Activated gamma-delta T cell treated with anti-CD3 and anti-CD28 coated beads, Interleukin-2, amount 50 U/mL, for 16 hours (primary cell): ENCODE data around the gene SPRED1.

Source experiments
- DNase-seq: peaks from one replicate; pipeline ENCODE4 v3.0.0-alpha.2; 2020; ENCODE audit warnings: low read depth

The SPRED1 gene

DNA sequence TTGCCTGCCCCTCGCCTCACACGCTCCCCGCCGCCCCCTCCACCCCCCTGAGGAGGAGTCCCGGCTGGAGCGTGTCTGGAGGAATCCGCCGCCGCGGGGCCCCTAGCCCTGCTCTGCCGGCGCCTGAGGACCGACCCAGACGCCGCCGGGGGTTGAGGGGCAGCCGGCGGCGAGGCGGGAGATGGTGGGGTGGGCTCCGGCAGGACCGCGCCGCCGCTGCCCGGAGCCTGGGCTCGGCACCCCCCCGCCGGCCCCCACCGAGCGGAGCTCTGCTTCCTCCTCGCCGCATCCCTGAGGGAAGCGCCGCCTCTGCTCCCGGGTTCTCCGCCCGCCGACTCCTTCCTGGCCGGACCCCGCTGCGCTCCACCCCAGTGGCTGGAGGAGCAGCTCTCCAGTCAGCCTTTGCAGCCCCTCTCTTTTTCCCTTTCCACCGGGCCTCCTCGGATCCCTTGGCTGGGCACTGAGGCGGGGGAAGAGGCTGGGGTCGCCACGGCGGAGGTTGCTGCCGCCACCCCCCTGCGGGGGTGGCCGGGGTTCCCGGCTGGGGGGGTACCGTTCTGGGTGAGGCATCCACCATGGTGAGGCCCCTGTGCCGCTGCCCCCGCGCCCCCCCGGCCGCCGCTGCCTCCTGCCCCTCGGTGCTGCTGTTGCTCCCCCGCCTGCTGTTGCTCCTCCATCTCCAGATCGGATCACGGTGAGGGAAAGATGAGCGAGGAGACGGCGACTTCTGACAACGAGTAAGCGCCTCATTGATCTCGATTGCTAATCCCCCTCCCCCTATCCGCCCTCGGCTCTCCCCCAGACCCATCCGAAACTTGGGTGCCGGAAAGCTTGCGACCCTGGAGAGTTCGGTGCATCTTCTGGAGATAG lies at the start of gene SPRED1:
Gene SPRED1, plus strand, starts transcription at position 356 of the 870 bp plus-strand sequence. Its CDS starts 350 bp downstream, at position 706.
- peak; percentile 1 for DNase-seq

DNA sequence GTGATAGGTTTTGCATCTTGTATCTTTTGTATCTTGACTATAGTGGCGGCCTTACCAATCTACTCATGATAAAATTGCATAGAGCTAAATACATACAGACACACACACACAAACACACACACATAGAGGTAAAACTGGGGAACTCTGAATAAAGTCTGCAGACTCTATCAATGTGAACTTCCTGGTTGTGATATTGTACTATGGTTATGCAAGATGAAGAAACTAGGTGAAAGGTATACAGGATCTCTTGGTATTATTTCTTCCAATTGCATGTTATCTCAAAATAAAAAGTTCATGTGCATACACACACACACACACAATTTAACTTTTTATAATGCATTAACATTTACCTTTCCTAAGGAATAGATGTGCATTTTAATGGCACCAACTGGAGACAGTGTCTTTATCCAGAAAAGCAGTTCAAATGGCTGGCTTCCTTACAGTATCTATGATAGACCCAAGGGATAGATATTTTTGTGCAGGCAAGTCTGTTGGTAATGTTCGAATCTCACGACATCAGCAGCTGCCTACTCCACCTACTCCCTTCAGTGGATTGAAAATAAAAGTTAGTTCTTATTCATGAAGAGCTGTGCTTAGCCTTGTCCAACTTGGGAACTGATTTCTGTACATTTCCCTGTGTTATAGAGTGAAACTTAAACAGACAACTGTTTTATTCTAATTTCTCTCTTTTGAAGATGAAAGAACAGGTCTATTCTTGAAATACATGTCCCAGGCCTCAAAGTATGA lies 46.9 kb upstream of the SPRED1 start:
- DNase-seq: no peak

DNA sequence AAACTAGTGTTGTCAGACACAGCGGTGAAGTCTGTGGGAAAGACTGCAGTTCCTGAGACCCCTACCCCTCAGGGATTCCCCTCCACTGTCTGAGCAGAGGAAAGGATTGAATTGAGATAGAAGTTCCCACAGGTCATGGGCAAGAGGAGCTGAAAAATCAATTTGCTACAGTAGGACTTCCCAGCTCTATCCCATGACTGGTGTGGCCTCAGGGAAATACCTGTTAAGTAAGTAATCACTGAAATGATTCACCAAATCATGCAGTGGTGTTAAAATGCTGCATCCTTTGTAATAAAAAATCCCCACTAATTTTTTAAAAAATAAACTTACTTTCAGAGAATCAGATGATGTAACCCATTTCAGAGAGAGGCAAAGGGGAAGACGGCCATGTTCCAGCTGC lies 45.0 kb upstream of the SPRED1 start:
- DNase-seq: no peak

DNA sequence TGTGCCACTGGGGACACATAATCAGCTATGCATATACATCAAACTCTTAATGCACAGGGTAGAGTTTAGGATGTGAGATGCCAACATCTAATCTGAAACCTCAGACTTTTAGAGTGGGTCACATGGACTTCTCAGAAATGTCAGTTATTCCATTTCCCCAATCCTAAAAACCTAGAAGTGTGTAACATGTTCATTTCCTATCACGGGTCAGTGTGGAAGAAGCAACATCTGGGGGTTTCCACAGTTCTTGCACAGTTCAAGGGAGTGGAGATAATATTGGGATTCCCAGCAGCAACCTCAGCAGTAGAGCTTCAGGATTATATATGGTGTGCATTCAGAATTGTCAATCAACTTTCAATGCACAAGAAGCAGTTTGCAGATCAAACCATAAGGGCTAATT lies 44.4 kb upstream of the SPRED1 start:
- no peak for DNase-seq

DNA sequence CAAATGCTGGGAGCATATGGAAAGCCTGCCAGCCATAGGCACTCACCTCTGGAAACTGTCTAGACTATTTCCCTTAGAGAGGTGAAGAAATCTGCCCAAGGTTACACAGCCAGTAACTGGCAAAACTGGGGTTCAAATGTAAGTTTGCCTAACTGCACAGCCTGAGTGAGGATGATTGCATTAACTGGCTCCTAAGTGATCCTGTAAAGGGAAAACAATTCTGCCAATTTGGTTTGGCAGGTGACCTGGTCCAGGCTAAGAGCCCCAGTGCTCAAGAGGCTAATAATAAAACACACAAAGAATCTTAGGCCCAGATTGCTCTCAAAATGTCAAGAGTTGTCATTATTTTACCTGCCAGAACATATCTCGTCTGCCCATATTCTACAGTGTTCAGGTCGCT lies 43.9 kb upstream of the SPRED1 start:
- DNase-seq: no peak

DNA sequence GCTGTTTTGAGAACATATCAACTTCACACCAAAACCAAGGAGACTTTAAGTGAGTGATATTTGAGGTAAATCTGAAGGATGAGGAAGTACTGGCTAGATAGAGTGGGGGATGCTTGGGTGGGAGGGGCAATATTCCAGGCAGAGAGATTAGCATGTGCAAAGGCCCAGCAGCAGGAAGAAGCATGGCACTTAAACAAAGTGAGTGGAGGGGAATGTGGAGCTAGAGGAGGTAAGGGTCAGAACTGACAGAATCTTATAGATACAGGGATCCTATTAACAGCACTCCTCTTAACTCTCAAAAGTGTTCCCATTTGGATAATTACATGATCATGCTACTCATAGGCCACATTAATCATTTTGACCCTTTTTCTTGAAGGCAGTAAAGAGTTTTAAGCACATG lies 41.4 kb upstream of the SPRED1 start:
- DNase-seq: no peak

DNA sequence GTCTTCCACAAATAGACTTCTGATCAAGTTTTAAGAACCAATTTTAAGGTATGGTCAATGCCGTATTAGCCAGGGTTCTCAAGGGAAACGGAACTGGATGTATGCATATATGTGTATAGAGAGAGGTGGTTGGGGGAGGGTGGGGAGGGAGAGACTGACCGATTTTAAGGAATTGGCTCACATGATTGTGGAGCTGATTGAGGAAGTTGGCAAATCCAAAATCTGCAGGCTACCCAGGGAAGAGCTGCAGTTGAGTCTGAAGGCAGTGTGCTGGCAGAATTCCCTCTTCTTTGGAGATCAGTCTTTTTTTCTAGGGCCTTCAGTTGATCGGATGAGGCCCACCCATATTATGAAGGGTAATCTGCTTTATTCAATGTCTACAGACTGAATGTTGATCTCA lies 40.8 kb upstream of the SPRED1 start:
- no peak for DNase-seq

DNA sequence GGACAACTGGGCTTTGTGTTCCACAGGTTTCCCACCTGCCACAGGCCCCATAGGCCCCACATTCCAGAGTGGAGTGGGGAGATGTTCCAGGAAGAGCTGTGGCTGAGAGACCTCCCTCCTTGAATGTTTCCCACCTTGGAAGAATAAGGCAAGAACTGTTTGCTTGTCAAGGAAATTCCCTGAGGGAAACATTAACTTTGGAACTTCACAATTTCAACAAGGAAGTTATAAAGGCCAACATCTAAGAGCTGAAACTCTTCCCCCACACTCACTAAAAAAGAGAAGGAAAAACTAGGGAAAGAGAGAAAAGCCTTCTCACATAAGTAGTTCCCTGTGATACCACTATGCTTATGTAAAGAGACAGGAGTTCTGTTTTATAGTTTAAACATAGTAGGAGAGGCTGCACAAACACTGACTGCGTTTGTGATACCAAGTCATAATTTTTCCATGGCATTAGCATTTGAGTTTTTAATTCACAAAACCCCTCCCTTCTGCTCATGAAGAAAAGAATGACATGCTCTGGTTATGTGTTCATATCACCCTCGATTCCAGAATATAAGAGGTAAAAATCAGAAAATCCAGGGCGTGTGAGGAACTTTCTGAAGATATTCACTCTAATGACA lies 39.8 kb upstream of the SPRED1 start:
- no peak for DNase-seq

DNA sequence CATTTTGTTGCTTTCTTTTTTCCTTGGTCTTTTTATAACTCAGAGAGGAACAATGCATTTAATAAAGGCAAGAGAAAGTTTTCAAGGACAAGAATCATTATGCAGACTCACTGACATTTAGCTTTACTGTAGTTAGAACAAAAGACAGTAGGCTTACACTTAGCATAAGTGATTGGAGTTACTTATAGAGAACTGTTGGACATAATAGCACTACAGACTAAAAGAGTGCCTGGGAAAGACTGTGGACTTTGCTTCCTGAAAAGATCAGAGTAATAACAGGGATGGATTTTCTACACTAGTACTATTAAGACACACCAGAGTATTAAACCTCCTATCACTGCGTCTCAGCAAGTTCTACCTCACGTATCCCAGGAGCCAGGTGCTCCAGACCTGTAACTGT lies 39.3 kb upstream of the SPRED1 start:
- no peak for DNase-seq

DNA sequence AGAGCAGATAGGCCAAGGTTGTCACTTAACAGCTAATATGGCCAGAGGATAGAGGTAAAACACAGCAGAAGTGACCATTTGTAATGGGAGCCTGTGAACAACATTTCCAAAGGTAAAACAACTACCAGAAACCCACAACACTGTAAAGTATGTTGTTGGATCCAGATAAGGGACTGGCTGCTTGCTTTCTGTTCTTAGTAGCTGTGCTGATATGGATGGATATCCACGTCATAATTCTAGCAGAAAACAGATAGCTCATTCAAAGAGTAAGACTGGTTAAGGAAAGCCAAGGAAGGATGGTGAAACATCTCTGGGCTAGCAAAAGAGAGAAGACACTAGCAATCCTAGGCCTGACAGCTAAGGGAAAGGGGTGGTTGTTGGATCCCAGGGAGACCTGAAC lies 36.9 kb upstream of the SPRED1 start:
- no peak for DNase-seq

DNA sequence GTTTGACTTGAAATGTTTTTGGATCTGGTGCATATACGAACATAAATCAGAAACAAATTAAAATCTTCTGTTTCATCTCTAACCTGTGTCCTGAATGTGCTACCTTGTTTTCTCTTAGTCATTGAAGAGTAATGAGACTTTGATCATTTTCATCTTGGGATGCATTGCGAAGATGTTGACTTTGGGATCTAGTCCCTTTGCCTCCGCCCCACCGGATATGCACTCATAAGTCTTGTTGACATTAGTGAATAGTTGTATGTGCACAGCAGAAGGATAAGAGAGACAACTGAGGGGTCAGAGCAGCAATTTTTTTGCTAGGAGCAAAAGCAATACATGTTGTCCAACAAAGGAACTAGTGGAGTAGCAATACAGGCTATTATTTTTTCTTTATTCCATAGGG lies 35.9 kb upstream of the SPRED1 start:
- DNase-seq: no peak

DNA sequence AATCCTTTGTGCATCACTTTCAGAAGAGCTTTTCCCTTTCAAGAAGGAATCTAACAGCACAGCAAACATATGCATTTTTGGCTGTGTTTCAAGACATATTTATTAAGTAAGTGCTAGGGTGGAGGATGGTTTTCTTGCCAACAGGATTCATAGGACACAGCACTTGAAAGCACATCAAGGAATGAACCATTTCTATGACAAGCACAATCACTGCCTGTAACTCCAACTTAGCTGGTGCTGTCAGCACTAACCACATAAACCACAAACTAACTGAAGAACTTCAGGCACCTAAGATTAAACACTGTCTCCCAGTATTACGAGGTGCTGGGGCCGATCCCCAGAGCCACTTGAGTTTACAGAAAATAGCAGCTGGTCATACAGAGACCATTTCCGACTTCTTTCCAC lies 35.4 kb upstream of the SPRED1 start:
- DNase-seq: no peak

DNA sequence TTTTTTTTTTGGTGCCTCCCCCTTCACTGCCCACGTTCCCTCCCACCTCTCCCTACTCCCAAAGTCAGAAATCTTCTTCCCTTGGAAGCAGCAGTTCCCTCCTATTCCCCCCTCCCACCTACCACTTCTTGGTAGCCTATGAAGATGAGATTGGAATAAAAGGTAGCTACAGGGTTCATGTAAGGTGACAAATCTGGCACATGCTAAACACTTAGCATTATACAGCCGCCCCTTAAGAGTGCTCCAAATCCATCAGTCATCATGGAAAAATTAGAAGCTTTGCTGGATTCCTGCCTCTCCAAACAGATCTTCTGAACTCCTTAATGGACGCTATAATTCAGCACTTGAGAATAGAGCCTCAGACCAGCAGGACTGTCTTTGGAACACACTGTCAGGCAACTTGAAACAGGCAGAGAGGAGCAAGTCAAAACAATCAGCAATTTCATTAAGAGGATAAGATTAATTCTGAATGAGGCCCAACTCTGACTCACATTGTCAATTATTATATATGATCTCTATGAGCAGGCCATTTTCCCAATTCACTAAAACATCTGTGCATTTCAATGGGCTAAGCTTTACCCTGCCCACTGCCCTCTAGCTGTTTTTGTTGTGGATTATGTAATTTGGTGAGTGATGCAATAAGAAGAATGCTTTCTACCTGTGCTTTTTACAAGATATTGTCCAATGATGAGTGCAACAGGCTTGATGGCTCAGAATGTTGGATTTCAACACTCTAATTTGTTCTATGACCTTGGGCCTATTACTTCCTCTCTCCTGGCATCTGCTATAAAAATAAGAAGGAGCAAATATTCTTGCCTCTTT lies 34.6 kb upstream of the SPRED1 start:
- DNase-seq: no peak

DNA sequence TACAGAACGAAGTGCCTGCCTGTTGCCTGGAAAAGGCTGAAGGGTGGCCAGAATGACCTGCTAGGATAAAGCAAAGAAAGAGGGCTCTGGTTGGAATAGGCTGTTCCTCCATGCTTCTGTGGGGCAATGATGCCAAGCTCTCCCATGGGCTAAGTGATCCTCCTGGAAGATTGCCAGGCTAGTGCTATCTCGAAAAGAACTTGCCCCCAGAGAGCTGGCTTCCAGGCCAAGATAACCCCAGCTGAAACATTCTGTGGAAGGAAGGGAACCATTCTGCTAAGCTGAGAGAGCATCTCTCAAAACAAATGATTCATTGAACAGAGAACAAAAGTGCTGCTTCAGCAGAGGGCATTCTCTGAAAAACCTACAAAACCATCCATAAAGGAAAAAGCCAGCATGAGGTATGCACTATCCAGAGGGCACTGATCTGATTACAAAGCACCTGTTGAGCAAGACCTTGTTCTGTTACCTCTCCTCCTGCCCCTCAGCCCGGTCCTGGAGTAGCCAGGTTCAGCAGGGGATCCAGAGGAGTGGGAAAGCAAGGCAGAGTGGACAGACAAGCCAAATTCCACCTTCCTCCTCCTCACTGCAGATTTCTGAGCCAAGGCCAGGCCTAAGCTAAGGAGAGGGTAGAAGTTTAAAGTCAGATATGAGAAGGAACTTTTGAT lies 31.9 kb upstream of the SPRED1 start:
- DNase-seq: no peak

DNA sequence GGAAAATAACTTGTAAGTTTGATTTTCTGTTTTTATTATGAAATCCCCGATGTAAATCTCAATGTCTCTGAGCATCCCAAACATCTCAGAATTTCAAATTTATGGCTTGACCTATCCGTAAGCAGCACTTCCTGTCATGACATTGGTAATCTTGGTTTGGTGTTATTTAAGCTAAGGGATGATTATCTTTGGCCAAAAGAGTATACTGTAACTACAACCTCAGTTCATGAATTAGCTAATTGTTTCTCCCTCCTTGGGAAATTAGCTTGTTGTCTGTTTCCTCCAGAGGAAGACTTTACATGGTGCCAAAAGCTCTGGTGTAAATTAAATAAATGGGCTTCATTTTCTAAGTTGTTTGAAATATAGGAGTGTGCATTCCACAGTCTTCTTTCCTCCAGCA lies 28.1 kb upstream of the SPRED1 start:
- no peak for DNase-seq

DNA sequence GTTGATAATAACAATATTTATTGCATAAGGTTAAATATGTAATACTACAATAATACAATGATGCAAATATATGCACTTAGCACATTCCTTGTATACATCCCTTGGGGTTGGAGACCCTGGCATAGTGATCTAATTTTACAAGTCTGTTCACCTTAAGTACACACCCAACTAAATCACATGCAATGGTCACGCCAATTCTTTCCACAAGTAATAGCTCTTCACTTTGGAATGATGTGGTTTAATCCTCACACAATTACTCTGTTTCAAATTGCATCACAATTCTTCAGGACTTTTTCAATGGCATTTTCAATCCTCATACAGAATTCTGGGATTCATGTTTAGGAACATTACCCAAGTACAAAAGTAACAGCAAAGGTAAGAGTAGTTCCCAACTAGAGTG lies 27.3 kb upstream of the SPRED1 start:
- no peak for DNase-seq

DNA sequence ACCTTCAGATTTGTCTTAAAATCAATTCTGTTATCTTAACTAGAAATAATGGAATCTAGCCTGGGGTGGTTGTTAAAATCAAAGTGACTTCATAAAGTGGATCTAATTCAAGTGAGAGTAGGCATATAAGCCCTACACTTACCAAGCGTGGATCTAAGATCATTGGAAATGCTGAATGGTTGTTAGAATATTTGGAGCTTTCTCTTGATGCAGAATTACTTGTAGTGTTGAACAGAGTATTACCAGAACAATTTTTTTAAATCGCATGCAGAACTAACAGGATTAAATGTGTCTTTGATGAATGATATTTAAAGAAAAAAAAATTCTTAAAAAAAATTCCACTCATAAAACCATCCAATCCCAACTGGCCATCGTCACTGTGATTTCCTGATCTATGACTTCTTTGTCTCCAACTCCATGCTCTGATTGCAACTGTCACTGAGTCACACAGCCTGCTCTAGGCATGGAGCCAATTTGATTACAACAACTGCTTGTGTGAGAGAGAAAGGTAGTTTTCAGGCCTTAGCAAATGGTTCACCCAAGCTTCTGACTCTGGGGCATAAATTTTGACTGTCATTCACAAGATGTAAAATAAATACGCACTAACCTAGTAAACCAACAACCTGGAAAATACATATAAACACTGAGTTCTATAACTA lies 25.9 kb upstream of the SPRED1 start:
- DNase-seq: no peak

DNA sequence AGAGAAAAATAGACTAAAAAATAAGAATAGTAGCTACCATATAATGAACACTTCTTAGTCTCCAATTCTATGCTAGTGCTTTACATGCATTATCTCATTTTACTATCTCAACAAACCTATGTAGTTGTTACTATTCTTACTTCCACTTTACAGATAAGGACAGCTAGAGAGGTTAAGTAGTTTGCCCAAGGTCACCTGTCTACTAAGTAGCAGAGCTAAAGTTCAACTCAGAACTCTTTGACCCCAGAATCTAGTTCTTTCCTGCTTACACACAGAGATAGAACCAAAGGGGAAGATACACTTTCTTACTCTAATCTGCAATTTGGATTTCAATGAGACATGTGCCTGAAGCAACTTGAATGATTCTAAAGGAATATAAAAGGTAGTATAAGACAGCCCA lies 24.7 kb upstream of the SPRED1 start:
- DNase-seq: no peak

DNA sequence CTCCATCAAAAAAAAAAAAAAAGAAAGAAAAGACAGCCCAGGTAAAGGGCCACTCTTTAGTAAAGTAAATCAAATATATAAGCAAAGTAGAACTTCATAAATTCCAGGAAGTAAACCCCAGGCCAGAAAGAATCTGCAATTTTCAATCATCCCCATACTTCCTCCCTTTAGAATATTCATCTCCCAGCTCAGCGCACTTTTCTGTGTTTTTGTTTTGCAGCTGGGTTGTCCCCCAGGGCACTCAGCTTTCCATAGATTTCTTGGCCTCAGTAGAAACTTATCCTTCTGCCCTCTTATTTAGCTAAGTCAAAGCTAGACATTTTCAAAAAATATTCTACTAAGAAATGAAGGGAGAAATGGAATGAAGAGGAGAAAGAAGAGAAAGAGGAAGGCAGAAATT lies 24.0 kb upstream of the SPRED1 start:
- no peak for DNase-seq

DNA sequence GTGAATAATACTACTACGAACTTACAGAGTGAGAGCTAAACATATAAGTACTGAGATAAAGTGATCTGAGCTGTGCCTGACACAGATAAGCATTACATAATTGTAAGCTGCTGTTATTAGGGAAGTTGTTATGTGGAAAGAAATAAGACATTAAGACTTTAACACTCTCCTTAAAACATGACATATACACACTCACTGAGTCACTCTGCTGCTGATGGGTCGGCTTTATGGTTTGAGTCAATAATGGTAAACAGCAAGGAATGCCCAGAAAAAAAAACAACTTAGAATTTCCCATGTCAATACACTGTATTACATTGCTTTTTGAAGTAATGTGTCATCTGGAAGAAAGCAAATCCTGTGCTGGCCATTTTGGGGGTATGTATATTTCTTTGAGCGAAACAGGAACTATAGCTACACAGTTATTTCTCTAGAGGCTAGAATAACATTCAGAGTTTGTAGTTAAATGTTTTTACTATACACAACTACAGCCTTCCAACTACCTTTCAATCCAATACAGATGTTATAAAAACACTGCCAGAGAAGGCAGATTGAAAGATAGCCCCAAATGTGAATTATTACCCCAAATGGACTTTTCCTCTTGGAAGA lies 22.8 kb upstream of the SPRED1 start:
- no peak for DNase-seq

DNA sequence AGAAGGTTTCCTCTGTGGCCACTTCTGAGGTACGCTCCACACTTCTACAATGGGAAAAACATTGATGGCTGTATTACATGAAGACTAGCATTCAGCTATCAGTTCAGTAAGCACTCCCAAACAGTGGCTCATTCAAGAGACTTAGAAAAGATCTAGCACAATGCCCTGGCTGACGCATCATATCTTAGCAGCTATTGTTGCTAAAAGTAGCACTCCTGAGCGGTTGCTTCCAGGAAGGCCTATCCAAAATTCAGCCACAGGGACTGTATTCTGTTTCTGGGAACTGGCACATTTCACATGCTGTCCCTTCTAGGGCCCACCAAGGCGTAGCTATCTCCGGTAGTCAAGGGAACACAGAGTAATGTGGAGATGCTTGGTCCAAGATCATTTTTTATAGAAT lies 21.2 kb upstream of the SPRED1 start:
- DNase-seq: no peak
